ENCODE data around the gene SLC30A2.

DNA sequence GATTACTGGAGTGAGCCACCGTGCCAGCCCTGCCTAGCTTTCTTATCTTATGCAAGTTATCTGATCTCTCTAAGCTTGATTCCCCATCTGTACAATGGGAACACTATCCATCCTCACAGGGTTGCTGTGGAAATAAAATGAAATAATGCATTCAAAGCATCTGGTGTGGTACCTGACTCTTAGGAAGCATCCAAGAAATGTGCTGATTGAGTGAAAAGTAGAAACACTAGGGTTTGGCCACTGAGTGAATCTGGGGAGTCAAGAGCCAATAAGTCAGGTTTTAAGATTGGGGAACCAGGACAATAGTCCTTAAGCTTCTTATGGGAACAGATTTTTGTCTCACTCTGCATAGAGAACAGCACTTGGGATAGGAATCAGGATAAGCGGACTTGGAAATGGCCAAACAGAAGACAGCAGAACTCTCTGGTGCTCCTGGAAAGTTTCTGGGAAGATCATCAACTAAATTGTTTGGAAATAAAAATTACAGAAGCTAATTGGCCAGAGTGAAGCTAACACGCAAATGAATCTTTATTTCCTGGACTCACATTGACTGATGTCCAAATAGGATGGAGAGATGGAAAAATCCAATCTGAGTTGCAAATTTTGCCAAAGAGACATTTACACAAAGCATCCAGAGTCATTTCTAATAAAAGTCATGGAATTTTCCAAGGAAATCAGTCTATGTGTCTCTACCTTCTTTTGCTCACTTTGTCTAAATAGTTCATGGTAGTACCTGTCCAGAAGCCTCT lies 51.3 kb downstream of the SLC30A2 start:
- TF ChIP-seq CTCF (conservative IDR thresholded peaks at IDR 0.05; ENCODE audit: low read depth in 2 of 2): no peak
- no peak for TF ChIP-seq REST (IDR thresholded peaks at IDR 0.05; ENCODE audit: unreplicated experiment)
- no peak for TF ChIP-seq EZH2 (IDR thresholded peaks at IDR 0.05; ENCODE audit: low read depth, unreplicated experiment)
- no peak for TF ChIP-seq ETS1 (IDR thresholded peaks at IDR 0.05)
